ENCODE measurements around the gene FBXO36.

The FBXO36 gene

GRCh38 chr2:230012267-230012884, 90.1 kb downstream of the FBXO36 start:
- FAIRE-seq (no peak), DNase-seq (ENCODE audit: insufficient read length, low spot score) (no peak)
- no peak for TF ChIP-seq CTCF (IDR thresholded peaks at IDR 0.05; ENCODE audit: insufficient read depth, missing control alignments)

- no peak for TF ChIP-seq CTCF (IDR thresholded peaks at IDR 0.05; ENCODE audit: insufficient read depth, missing control alignments)
- FAIRE-seq: no peak
These were observed 94.5 kb downstream of the FBXO36 start for GRCh38 chr2:230016844-230017243.

GRCh38 chr2:230018153-230018552, 95.8 kb downstream of the FBXO36 start:
- no peak for FAIRE-seq
- no peak for DNase-seq (ENCODE audit: insufficient read length, low spot score)
- TF ChIP-seq CTCF (IDR thresholded peaks at IDR 0.05; ENCODE audit: insufficient read depth, missing control alignments): no peak

More at GRCh38 chr2:230016844-230017243, 94.5 kb downstream of the FBXO36 start:
- no peak for DNase-seq (ENCODE audit: insufficient read length, low spot score)

- FAIRE-seq (no peak), DNase-seq (ENCODE audit: insufficient read length, low spot score) (no peak)
- no peak for TF ChIP-seq CTCF (IDR thresholded peaks at IDR 0.05; ENCODE audit: insufficient read depth, missing control alignments)
These were observed 97.4 kb downstream of the FBXO36 start for GRCh38 chr2:230019742-230020141.

- no peak for DNase-seq (ENCODE audit: insufficient read length, low spot score)
- no peak for FAIRE-seq
- TF ChIP-seq CTCF (IDR thresholded peaks at IDR 0.05; ENCODE audit: insufficient read depth, missing control alignments): no peak
These were observed 101.0 kb downstream of the FBXO36 start for GRCh38 chr2:230023313-230023712.

- no peak for TF ChIP-seq CTCF (IDR thresholded peaks at IDR 0.05; ENCODE audit: insufficient read depth, missing control alignments)
- DNase-seq (ENCODE audit: insufficient read length, low spot score) (no peak), FAIRE-seq (no peak)
These were observed 119.9 kb downstream of the FBXO36 start for GRCh38 chr2:230042195-230042594.

- no peak for FAIRE-seq
- no peak for TF ChIP-seq CTCF (IDR thresholded peaks at IDR 0.05; ENCODE audit: insufficient read depth, missing control alignments)
- DNase-seq (ENCODE audit: insufficient read length, low spot score): no peak
These were observed 120.7 kb downstream of the FBXO36 start for GRCh38 chr2:230043025-230043424.

All from D721Med (cell line).